HG03108 (cell line): Measurements from ENCODE around the gene FBP1.
"Not testable (repeated sequence)": the region's sequence is repeated elsewhere in the genome, so short reads cannot be mapped to it uniquely, and the experiment has no call there.

Experiments used
- ATAC-seq: cut with Tn5 transposase; IDR thresholded peaks from one replicate; pipeline ENCODE4 v1.9.1; 2021; ENCODE audit warnings: moderate library complexity; ENCODE audit not compliant: unreplicated experiment

Gene FBP1

GRCh38 chr9:94586316-94586715 is 53.0 kb downstream of the FBP1 start:
- ATAC-seq: no peak

- ATAC-seq: no peak
Observed at GRCh38 chr9:94584555-94584954, 54.8 kb downstream of the FBP1 start.

- ATAC-seq: no peak
Observed at GRCh38 chr9:94581728-94582127, 57.6 kb downstream of the FBP1 start.

- ATAC-seq: no peak
Observed at GRCh38 chr9:94577571-94577970, 61.7 kb downstream of the FBP1 start.

- ATAC-seq: no peak
Observed at GRCh38 chr9:94577036-94577435, 62.3 kb downstream of the FBP1 start.

GRCh38 chr9:94576131-94576530 is 63.2 kb downstream of the FBP1 start:
- no peak for ATAC-seq

- ATAC-seq: no peak
Observed at GRCh38 chr9:94568972-94569712, 70.2 kb downstream of the FBP1 start.

GRCh38 chr9:94568250-94568889 is 70.9 kb downstream of the FBP1 start:
- no peak for ATAC-seq

GRCh38 chr9:94567271-94567670 is 72.0 kb downstream of the FBP1 start:
- ATAC-seq: no peak

GRCh38 chr9:94566550-94566949 is 72.8 kb downstream of the FBP1 start:
- no peak for ATAC-seq

- not testable (repeated sequence) for ATAC-seq
Observed at GRCh38 chr9:94564279-94564678, 75.0 kb downstream of the FBP1 start.

- no peak for ATAC-seq
Observed at GRCh38 chr9:94563548-94563947, 75.8 kb downstream of the FBP1 start.

GRCh38 chr9:94560237-94560636 is 79.1 kb downstream of the FBP1 start:
- no peak for ATAC-seq

GRCh38 chr9:94557376-94557775 is 81.9 kb downstream of the FBP1 start:
- no peak for ATAC-seq

- ATAC-seq: no peak
Observed at GRCh38 chr9:94554439-94555331, 84.6 kb downstream of the FBP1 start, which contains the start of gene PCAT7. Gene PCAT7 (plus strand): TSS chr9:94555083.

GRCh38 chr9:94554078-94554438 is 85.3 kb downstream of the FBP1 start:
- no peak for ATAC-seq
